Activated T-helper 1 cell treated with anti-CD3 and anti-CD28 coated beads, Interleukin-12 subunit alpha, Interleukin-12 subunit beta, Interleukin-2, Interleukin-4 antibody, amounts not matched to agents 30 ng/mL and 10 ng/mL and 1 ng/mL, durations not matched to agents 14 hours and 24 hours and 36 hours (primary cell): ENCODE data around the gene LTK. TPM values are rescaled to one million over a fixed set of nuclear protein-coding genes. Genes with fewer than 3 reads are reported as not detected.

ENCODE experiments used
- DNase-seq: peaks from one replicate; pipeline ENCODE4 v3.0.0; 2021; ENCODE audit warnings: low spot score
- H3K27ac Mint-ChIP-seq: one replicate; pipeline ENCODE4 v1.8.0; 2021; ENCODE audit warnings: mild to moderate bottlenecking, mixed read lengths
- H3K27me3 Mint-ChIP-seq: one replicate; pipeline ENCODE4 v1.8.0; 2022; ENCODE audit warnings: mild to moderate bottlenecking, moderate library complexity, mixed read lengths; ENCODE audit not compliant: insufficient read depth
- H3K36me3 Mint-ChIP-seq: one replicate; pipeline ENCODE4 v1.8.0; 2021; ENCODE audit warnings: low read depth, mixed read lengths
- H3K4me1 Mint-ChIP-seq: one replicate; pipeline ENCODE4 v1.8.0; 2021; ENCODE audit warnings: low read depth, mixed read lengths
- H3K4me3 Mint-ChIP-seq: one replicate; pipeline ENCODE4 v1.8.0; 2021; ENCODE audit warnings: mild to moderate bottlenecking, moderate library complexity, mixed read lengths
- H3K9me3 Mint-ChIP-seq: one replicate; pipeline ENCODE4 v1.8.0; 2021; ENCODE audit warnings: mixed read lengths
- intact Hi-C: fragments of 100-400 bp; cut with micrococcal nuclease; formaldehyde crosslinking; loops from one replicate; pipeline ENCODE4 v1.15.1; 2024
- total RNA-seq: library from RNA; stranded (reverse); gene quantifications from 2 replicates; pipeline ENCODE4 v1.2.3, GENCODE V29; 2022

The LTK gene
- total RNA-seq, 1 donor from 2014 or later, result 0.13 TPM

- peaks cover 8% of the 10 kb centered on the region for H3K27me3 Mint-ChIP-seq
- H3K36me3 Mint-ChIP-seq, result peaks cover 8% of the 10 kb centered on the region
- peaks cover 51% of the 10 kb centered on the region for H3K4me1 Mint-ChIP-seq
- DNase-seq, result no peak
- H3K27ac Mint-ChIP-seq, result peak overlapping the region; percentile 75
- peak overlapping the region; percentile 4 for H3K4me3 Mint-ChIP-seq
- intact Hi-C loops, result loop anchor here (2.0 to 10.0 kb wide), 13 partner anchors 27 to 567 kb away; partner anchors contain the start of genes DLL4, EHD4, INO80 and JMJD7
- peaks cover 4% of the 10 kb centered on the region for H3K9me3 Mint-ChIP-seq
These were observed 21.7 kb downstream of the LTK start for GRCh38 chr15:41491889-41492288.

GRCh38 chr15:41490355-41490754 is 23.3 kb downstream of the LTK start:
- Mint-ChIP-seq H3K4me1 (peaks cover 54% of the 10 kb centered on the region), H3K36me3 (peaks cover 8% of the 10 kb centered on the region), H3K4me3 (peak overlapping the region; percentile 48), H3K9me3 (peaks cover 4% of the 10 kb centered on the region), H3K27me3 (no peaks in the 10 kb centered on the region), H3K27ac (peak overlapping the region; percentile 85)
- intact Hi-C loops, result loop anchor here (1.0 to 10.0 kb wide), 13 partner anchors 26 to 566 kb away; partner anchors contain the start of genes DLL4, EHD4, INO80 and JMJD7
- DNase-seq, result peak; percentile 54

DNA sequence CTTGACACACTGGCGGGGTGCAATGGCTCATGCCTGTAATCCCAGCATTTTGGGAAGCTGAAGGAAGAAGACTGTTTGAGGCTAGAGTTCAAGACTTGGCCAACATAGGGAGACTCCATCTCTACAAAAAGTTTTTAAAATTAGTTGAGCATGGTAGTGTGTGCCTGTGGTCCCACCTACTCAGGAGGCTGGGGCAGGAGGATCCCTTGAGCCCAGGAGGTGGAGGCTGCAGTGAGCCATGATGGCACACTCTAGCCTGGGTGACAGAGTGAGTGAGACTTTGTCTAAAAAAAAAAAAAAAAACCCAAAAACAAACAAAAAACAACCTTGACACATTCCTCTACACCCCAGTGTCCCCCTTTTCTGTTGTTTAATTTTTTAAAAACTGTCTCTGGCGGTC is 24.0 kb downstream of the LTK start:
- H3K4me1 Mint-ChIP-seq, result peaks cover 58% of the 10 kb centered on the region
- peaks cover 4% of the 10 kb centered on the region for H3K9me3 Mint-ChIP-seq
- peaks cover under 1% of the 10 kb centered on the region for H3K27me3 Mint-ChIP-seq
- DNase-seq, result no peak
- no peak overlapping the region for H3K27ac Mint-ChIP-seq
- peaks cover 8% of the 10 kb centered on the region for H3K36me3 Mint-ChIP-seq
- intact Hi-C loops, result loop anchor here (1.0 to 10.0 kb wide), 13 partner anchors 25 to 565 kb away; partner anchors contain the start of genes DLL4, EHD4, INO80 and JMJD7
- H3K4me3 Mint-ChIP-seq, result no peak overlapping the region

- Mint-ChIP-seq H3K27ac (peak overlapping the region; percentile 84), H3K4me3 (peak overlapping the region; percentile 12), H3K36me3 (peaks cover 16% of the 10 kb centered on the region), H3K4me1 (peaks cover 72% of the 10 kb centered on the region), H3K9me3 (peaks cover 4% of the 10 kb centered on the region), H3K27me3 (peaks cover 2% of the 10 kb centered on the region)
- no peak for DNase-seq
- intact Hi-C loops, result no loop called here
These were observed 25.8 kb downstream of the LTK start for GRCh38 chr15:41487802-41488201.

DNA sequence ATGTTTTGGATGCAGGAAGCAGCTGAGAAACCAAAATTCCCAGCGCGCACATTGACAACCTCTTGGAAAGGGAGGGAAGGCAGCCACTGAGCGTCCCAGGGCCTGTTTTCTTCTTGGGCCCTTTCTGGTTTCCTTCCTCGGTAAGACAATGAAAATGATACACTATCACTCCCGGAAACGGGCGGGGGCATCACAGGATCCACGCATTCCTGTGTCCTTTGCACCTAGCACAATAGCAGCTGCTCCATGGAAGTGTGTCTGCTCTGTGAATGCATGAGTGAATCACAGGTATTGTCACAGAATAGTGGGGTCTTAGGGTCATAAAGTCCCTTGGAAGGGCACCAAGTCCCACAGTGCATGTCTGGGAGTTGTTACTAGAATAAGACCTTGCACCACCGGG is 26.2 kb downstream of the LTK start:
- Mint-ChIP-seq H3K27me3 (peaks cover 2% of the 10 kb centered on the region), H3K27ac (peak overlapping the region; percentile 84), H3K4me3 (peak overlapping the region; percentile 12), H3K4me1 (peaks cover 72% of the 10 kb centered on the region), H3K9me3 (peaks cover 4% of the 10 kb centered on the region), H3K36me3 (peaks cover 17% of the 10 kb centered on the region)
- no peak for DNase-seq
- intact Hi-C loops, result no loop called here

- intact Hi-C loops, result no loop called here
These were observed 27.3 kb downstream of the LTK start for GRCh38 chr15:41486286-41486685.

GRCh38 chr15:41484937-41485625 is 28.5 kb downstream of the LTK start:
- peaks cover under 1% of the 10 kb centered on the region for H3K9me3 Mint-ChIP-seq
- H3K4me1 Mint-ChIP-seq, result peaks cover 59% of the 10 kb centered on the region
- no peak overlapping the region for H3K4me3 Mint-ChIP-seq
- H3K27ac Mint-ChIP-seq, result no peak overlapping the region
- H3K27me3 Mint-ChIP-seq, result peaks cover 2% of the 10 kb centered on the region
- intact Hi-C loops, result no loop called here
- peaks cover 34% of the 10 kb centered on the region for H3K36me3 Mint-ChIP-seq
- DNase-seq, result no peak

More at GRCh38 chr15:41486286-41486685, 27.3 kb downstream of the LTK start:
- DNase-seq, result no peak
- Mint-ChIP-seq H3K36me3 (peaks cover 24% of the 10 kb centered on the region), H3K27me3 (peaks cover 2% of the 10 kb centered on the region), H3K4me1 (peaks cover 68% of the 10 kb centered on the region), H3K27ac (no peak overlapping the region), H3K9me3 (peaks cover 4% of the 10 kb centered on the region), H3K4me3 (no peak overlapping the region)

- Mint-ChIP-seq H3K27me3 (peaks cover 2% of the 10 kb centered on the region), H3K4me1 (peaks cover 58% of the 10 kb centered on the region), H3K4me3 (peak overlapping the region; percentile 30), H3K36me3 (peaks cover 43% of the 10 kb centered on the region), H3K27ac (peak overlapping the region; percentile 48), H3K9me3 (no peaks in the 10 kb centered on the region)
- DNase-seq, result no peak
- intact Hi-C loops, result loop anchor here (1.0 to 2.0 kb wide), 3 partner anchors 10 to 19 kb away; partner anchors contain the start of gene ITPKA
These were observed 30.1 kb downstream of the LTK start for GRCh38 chr15:41483519-41483918.

DNA sequence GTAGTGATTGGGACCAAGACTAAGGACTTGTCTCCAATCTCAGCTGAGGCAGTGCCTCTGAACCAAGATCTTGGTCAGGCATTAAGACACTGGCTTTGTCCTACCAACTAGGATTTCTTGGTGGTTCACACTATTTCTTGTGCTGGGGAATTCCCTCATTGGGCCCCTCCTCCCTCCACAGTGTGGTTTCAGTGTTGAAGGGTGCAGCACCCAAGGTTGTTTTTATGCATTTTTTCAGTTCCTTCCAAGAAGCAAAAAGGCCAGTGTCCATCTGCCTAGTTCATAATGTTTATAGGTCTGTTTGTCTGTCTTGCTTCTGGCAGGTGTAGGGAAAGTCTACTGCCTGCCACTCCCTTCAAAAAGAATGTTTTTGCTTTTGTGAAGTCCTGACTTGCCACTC is 30.5 kb downstream of the LTK start:
- peaks cover 2% of the 10 kb centered on the region for H3K27me3 Mint-ChIP-seq
- intact Hi-C loops, result loop anchor here (1.0 to 2.0 kb wide), 3 partner anchors 10 to 20 kb away; partner anchors contain the start of gene ITPKA
- peaks cover 46% of the 10 kb centered on the region for H3K36me3 Mint-ChIP-seq
- peak; percentile 54 for DNase-seq
- peak overlapping the region; percentile 30 for H3K4me3 Mint-ChIP-seq
- H3K27ac Mint-ChIP-seq, result peak overlapping the region; percentile 48
- H3K4me1 Mint-ChIP-seq, result peaks cover 58% of the 10 kb centered on the region
- H3K9me3 Mint-ChIP-seq, result no peaks in the 10 kb centered on the region

- Mint-ChIP-seq H3K27me3 (peaks cover 2% of the 10 kb centered on the region), H3K36me3 (peaks cover 46% of the 10 kb centered on the region)
- intact Hi-C loops, result loop anchor here (2.0 kb wide), 2 partner anchors 15 to 21 kb away; no protein-coding TSS in a partner anchor
These were observed 31.3 kb downstream of the LTK start for GRCh38 chr15:41482110-41482877.

DNA sequence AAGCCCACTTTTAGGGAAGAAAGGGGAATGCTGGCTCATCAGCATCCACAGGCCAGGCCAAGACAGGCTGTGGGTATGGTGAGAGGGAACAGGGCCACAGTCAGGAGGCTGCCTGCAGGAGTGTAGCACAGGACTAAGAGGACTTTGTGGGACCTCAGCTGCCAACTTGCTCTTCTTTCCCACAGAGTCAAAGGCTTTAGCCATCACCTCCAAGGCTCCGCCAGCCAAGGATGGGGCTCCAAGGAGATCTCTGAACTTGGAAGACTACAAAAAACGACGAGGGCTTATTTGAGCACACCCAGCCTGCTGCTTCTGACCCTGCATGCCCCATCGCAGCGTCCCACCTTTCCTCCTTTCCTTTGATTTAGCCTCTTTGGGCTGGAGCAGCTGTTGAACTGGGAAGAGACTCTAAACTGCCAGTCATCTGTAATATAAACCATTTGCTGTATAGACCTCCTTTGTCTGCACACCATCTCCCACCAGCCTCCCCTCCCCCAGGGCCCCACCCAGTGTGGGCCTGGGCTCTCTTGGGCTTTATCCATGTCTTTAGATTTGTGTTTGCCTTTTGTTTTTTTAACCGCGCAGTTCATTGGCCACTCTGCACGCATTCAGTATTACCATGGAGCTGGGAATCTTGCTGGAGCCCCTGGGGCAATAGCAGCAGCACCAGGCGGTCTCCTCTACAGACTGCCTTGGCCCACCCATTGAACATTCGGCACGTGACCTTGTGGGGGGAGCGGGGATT is 33.1 kb downstream of the LTK start:
- peaks cover 56% of the 10 kb centered on the region for H3K36me3 Mint-ChIP-seq

More at GRCh38 chr15:41482110-41482877, 31.3 kb downstream of the LTK start:
- Mint-ChIP-seq H3K27ac (no peak overlapping the region), H3K9me3 (no peaks in the 10 kb centered on the region), H3K4me1 (peaks cover 55% of the 10 kb centered on the region), H3K4me3 (no peak overlapping the region)
- no peak for DNase-seq

DNA sequence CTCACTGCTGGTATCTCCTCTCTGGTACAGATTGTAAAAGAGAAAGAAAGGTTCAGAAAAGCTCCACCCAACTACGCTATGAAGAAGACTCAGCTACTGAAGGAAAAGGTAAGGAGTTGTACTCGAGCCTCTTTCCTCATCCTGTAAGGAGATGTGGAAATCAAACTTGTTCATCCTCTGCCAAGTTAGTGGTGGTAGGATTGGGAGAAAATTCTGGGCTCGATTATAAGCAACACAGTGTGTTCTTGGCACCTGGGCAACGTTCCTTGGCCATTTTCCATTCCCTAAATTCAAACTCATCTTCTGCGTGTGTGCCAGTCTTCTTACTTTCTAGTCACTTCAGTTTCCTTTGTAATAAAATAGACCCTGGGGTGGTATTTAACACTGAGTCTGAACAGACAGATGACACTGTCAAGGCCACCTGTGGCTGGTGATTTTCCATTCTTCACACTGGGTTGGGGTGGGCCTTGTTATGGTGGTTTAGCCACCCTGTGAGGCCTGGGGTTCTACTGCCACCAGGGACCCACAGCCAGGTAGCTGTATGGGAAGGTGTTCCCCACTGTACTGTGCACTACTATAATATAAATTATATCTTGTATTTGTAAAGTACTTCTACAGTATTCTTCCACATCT is 37.1 kb downstream of the LTK start:
- DNase-seq, result no peak
- H3K36me3 Mint-ChIP-seq, result peaks cover 51% of the 10 kb centered on the region
- no peak overlapping the region for H3K4me3 Mint-ChIP-seq
- no peaks in the 10 kb centered on the region for H3K27me3 Mint-ChIP-seq
- peaks cover 23% of the 10 kb centered on the region for H3K4me1 Mint-ChIP-seq
- H3K27ac Mint-ChIP-seq, result no peak overlapping the region
- H3K9me3 Mint-ChIP-seq, result no peaks in the 10 kb centered on the region
- intact Hi-C loops, result no loop called here

More for the DNA sequence above, 33.1 kb downstream of the LTK start:
- no peaks in the 10 kb centered on the region for H3K9me3 Mint-ChIP-seq
- H3K27me3 Mint-ChIP-seq, result peaks cover 2% of the 10 kb centered on the region
- DNase-seq, result no peak
- intact Hi-C loops, result no loop called here
- no peak overlapping the region for H3K27ac Mint-ChIP-seq
- peaks cover 54% of the 10 kb centered on the region for H3K4me1 Mint-ChIP-seq
- H3K4me3 Mint-ChIP-seq, result no peak overlapping the region
